ENCODE results near the gene PDZRN4. TPM values are rescaled to one million over a fixed set of nuclear protein-coding genes. Genes with fewer than 3 reads are reported as not detected.

PDZRN4 gene
- total and polyA plus RNA-seq, 10 donors = 0.07 to 0.77 (median 0.29) TPM; not detected in 2

DNA sequence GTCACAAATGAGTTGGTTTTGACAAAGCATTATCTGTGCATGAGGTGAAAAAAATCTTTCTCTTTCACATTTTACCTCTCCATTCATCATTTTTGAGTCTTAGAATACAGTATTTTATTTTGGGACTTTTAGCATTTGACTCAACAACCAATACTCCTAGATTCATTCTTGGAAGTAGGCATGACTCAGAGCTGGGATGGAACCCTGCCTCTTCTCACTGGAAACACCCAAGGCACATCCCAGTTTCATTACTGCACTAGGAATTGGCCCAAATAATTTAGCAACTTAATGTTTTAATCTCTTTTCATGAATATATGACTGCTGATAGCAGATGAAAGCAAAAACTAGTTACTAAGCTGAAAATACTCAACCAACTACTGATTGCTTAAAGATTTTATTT, 3.3 kb upstream of the PDZRN4 start:
- Histone ChIP-seq H3K4me3 (no peak overlapping the region), H3K9me3 (no peaks in the 10 kb centered on the region), H3K36me3 (no peaks in the 10 kb centered on the region), H3K27ac (no peak overlapping the region), H3K27me3 (replicated peaks in 1 of 7) (peaks cover 4 to 33% (median 27%) of the 10 kb centered on the region in 7 donors), H3K4me1 (peaks cover 0 to 22% (median 17%) of the 10 kb centered on the region in 6 donors)
- DNase-seq = no peak
- no peak for TF ChIP-seq POLR2AphosphoS5 (IDR thresholded peaks at IDR 0.05)
- TF ChIP-seq, protein P1, sequence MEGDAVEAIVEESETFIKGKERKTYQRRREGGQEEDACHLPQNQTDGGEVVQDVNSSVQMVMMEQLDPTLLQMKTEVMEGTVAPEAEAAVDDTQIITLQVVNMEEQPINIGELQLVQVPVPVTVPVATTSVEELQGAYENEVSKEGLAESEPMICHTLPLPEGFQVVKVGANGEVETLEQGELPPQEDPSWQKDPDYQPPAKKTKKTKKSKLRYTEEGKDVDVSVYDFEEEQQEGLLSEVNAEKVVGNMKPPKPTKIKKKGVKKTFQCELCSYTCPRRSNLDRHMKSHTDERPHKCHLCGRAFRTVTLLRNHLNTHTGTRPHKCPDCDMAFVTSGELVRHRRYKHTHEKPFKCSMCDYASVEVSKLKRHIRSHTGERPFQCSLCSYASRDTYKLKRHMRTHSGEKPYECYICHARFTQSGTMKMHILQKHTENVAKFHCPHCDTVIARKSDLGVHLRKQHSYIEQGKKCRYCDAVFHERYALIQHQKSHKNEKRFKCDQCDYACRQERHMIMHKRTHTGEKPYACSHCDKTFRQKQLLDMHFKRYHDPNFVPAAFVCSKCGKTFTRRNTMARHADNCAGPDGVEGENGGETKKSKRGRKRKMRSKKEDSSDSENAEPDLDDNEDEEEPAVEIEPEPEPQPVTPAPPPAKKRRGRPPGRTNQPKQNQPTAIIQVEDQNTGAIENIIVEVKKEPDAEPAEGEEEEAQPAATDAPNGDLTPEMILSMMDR (IDR thresholded peaks at IDR 0.05 in 8 of 11, conservative IDR thresholded peaks at IDR 0.05 in 3 of 11) = no peak
- no peak for TF ChIP-seq POLR2A (IDR thresholded peaks at IDR 0.05)
- intact Hi-C loops (cut with DNase I; ENCODE audit: low total_unique reads) = no loop called here

DNA sequence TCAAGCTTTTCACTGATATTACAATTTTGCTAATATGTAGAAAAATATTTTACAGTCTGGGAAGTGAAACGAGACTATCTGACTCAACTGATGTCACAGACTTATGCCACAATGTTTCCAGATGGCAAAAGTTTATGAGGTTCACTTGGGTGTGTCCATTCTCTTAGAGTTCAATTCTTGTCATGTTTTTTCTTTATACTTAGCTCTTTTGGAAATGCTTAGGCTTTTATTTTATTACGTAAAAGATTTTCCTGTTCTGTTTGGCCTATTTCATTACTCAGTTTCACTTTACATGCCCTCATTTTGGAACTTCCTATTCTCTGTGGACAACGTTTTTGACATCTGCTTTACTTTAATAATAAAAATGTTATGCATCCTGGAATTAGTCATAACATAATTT, 2.1 kb upstream of the PDZRN4 start:
- intact Hi-C loops (cut with DNase I; ENCODE audit: low total_unique reads) = no loop called here

DNA sequence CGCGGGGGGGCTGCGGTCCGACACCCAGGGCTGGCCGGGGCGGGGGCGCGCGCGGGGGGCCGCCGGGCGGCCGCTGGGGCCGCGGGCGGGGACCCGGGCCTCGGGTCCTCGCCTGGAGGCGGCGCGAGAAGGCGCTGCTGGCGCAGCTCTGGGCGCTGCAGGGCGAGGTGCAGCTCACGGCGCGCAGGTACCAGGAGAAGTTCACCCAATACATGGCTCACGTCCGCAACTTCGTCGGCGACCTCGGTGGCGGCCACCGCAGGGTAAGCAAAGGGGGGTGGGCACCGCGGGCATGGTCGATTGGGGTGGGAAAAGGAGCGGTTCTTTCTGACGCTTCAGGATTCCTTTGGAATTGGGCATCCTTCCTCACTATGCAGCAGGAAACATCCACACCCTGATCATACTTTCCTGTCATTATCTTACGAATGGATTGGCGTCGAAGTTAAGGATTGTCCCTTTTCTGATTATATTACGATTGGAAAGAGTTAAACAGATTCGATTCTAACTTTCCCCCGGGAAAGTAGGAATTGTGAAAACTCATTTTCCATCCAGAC, 798 bp downstream of the PDZRN4 start:
- DNase-seq = peak; percentile 58
- Histone ChIP-seq H3K9me3 (no peaks in the 10 kb centered on the region), H3K36me3 (no peaks in the 10 kb centered on the region), H3K4me3 (peak overlapping the region in 7 of 8 donors; percentile 4 to 61 (median 16)), H3K4me1 (peaks cover 0 to 27% (median 21%) of the 10 kb centered on the region in 6 donors), H3K27ac (no peak overlapping the region), H3K27me3 (replicated peaks in 1 of 7) (peaks cover 9 to 56% (median 33%) of the 10 kb centered on the region in 7 donors)
- intact Hi-C loops (cut with DNase I; ENCODE audit: low total_unique reads) = no loop called here
- TF ChIP-seq POLR2A (IDR thresholded peaks at IDR 0.05) (no peak), POLR2AphosphoS5 (IDR thresholded peaks at IDR 0.05) (no peak)
- TF ChIP-seq, protein P1 (IDR thresholded peaks at IDR 0.05 in 8 of 11, conservative IDR thresholded peaks at IDR 0.05 in 3 of 11) = no peak
- WGBS, 5 donors = 3 to 6% (median 4%) methylated on average over 16 to 49 of the region's 49 CpGs

More for the DNA sequence above, 2.1 kb upstream of the PDZRN4 start:
- WGBS, 5 donors = 25 to 53% (median 39%) methylated on average over 3 of the region's 3 CpGs
- Histone ChIP-seq H3K4me1 (peaks cover 0 to 27% (median 21%) of the 10 kb centered on the region in 6 donors), H3K4me3 (no peak overlapping the region), H3K27ac (no peak overlapping the region), H3K36me3 (no peaks in the 10 kb centered on the region), H3K9me3 (no peaks in the 10 kb centered on the region), H3K27me3 (replicated peaks in 1 of 7) (peaks cover 4 to 44% (median 33%) of the 10 kb centered on the region in 7 donors)
- no peak for DNase-seq
- TF ChIP-seq POLR2A (IDR thresholded peaks at IDR 0.05) (no peak), POLR2AphosphoS5 (IDR thresholded peaks at IDR 0.05) (no peak)
- TF ChIP-seq, protein P1 (IDR thresholded peaks at IDR 0.05 in 8 of 11, conservative IDR thresholded peaks at IDR 0.05 in 3 of 11) = no peak

DNA sequence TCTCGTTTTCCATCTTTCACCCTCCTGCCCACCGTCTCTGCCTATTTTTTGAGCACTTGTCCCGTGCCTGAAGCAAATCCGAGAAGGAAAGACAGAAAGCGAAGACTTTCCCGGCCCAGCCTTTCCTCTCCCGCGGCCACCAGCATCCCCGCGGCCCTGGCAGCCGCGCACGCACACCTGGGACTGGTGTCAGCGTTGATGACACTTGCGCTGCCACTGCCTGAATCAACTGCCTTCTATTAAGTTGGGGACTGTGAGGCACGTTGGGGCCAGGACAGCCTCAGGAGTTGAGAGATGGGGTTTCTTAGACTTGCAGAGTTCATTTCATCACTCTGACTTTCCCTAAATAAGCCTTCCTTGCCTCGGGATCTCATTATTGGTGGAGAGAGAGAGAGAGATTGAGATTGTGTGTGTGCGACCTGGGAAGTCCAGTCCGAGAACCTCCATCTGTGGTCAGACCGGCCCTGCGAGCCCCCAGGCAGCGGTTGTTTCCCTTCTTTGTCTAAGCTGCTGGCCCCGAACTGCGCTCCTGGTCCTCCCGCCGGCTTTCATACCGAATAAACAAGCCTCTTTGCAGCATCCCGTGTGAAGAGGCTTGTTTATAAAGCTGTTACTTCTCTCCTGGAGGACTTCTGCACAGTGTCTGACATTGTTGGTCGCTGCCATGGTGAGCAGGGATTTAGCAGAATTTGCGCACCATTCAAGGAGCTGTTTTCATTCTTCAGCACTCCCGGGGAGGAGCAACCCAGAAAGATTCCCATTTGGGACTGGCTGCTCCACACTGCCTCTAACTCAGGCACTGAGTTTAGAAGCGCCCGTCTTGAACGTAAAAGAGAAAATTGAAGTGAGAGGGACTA, 1.5 kb downstream of the PDZRN4 start:
- intact Hi-C loops (cut with DNase I; ENCODE audit: low total_unique reads) = no loop called here

More for the DNA sequence above, 1.5 kb downstream of the PDZRN4 start:
- peak overlapping the region in 7 of 8 donors; percentile 1 to 61 (median 15) for H3K4me3 ChIP-seq
- no peak for TF ChIP-seq POLR2A (IDR thresholded peaks at IDR 0.05)
- TF ChIP-seq, protein P1 (IDR thresholded peaks at IDR 0.05 in 8 of 11, conservative IDR thresholded peaks at IDR 0.05 in 3 of 11) = no peak
- no peak for TF ChIP-seq POLR2AphosphoS5 (IDR thresholded peaks at IDR 0.05)
- peaks cover 0 to 27% (median 21%) of the 10 kb centered on the region in 6 donors for H3K4me1 ChIP-seq
- no peaks in the 10 kb centered on the region for H3K36me3 ChIP-seq
- no peaks in the 10 kb centered on the region for H3K9me3 ChIP-seq
- 2 to 3% (median 3%) methylated on average over 30 to 34 of the region's 34 CpGs for WGBS, 5 donors
- H3K27ac ChIP-seq = no peak overlapping the region
- DNase-seq = no peak
- peaks cover 9 to 56% (median 33%) of the 10 kb centered on the region in 7 donors for H3K27me3 ChIP-seq (replicated peaks in 1 of 7)

All from spleen (tissue), 11 donors.